ENCODE measurements around the gene GAS2L1. TPM values are rescaled to one million over a fixed set of nuclear protein-coding genes. Genes with fewer than 3 reads are reported as not detected.
A peak's percentile ranks its signal among the peaks of the same experiment; 100 is the strongest.
"Not testable (repeated sequence)": the region's sequence is repeated elsewhere in the genome, so short reads cannot be mapped to it uniquely, and the experiment has no call there.

The GAS2L1 gene
- polyA plus RNA-seq, 6 donors from 2014 or later, result 0.39 to 1.2 (median 1.0) TPM; not detected in 1

GRCh38 chr22:29348956-29349355 lies 42.5 kb downstream of the GAS2L1 start:
- Mint-ChIP-seq H3K4me3 (no peak overlapping the region), H3K4me1 (peaks cover 0 to 10% (median 4%) of the 10 kb centered on the region in 3 donors), H3K27ac (peak overlapping the region in 5 of 6 donors; percentile 23 to 67 (median 37)), H3K9me3 (no peaks in the 10 kb centered on the region), H3K36me3 (peaks cover 26 to 31% of the 10 kb centered on the region in 2 donors), H3K27me3 (no peaks in the 10 kb centered on the region)
- no peak for ATAC-seq (ENCODE audit: low read depth in 2 of 2)
- DNase-seq, result no peak

- Mint-ChIP-seq H3K4me1 (peaks cover 4 to 10% (median 6%) of the 10 kb centered on the region in 3 donors), H3K36me3 (peaks cover 26 to 38% of the 10 kb centered on the region in 2 donors), H3K9me3 (no peaks in the 10 kb centered on the region), H3K27ac (peak overlapping the region in 2 of 6 donors; percentile 54 to 59), H3K27me3 (no peaks in the 10 kb centered on the region), H3K4me3 (no peak overlapping the region)
- ATAC-seq (ENCODE audit: low read depth in 2 of 2) (no peak), DNase-seq (no peak)
Measured at GRCh38 chr22:29351042-29351441, 44.6 kb downstream of the GAS2L1 start.

GRCh38 chr22:29351891-29352290 lies 45.4 kb downstream of the GAS2L1 start:
- H3K9me3 Mint-ChIP-seq, result no peaks in the 10 kb centered on the region
- peaks cover 26 to 37% of the 10 kb centered on the region in 2 donors for H3K36me3 Mint-ChIP-seq
- DNase-seq (no peak), ATAC-seq (ENCODE audit: low read depth in 2 of 2) (no peak)
- peak overlapping the region in 1 of 6 donors; percentile 24 for H3K27ac Mint-ChIP-seq
- peaks cover 4 to 10% (median 6%) of the 10 kb centered on the region in 3 donors for H3K4me1 Mint-ChIP-seq
- H3K4me3 Mint-ChIP-seq, result no peak overlapping the region
- no peaks in the 10 kb centered on the region for H3K27me3 Mint-ChIP-seq

DNA sequence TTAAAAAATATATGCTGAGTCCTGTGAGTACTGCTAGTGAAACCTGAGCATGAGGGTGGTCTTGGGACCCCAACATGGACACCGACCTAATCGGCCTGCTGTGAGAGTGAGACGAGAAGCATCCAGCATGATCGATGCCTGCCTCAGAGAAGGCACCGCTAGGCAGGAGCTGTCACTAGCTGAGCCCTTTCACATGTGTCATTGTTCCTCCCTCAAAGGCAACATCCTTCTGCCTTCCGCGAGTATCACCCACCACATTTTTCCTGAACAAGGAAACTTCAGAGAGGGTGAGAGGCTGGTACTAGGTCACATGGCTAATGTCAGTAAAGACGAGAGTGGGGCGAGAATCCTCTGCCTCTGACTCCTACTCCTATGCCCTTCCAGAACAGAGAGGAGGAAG lies 46.3 kb downstream of the GAS2L1 start:
- H3K27ac Mint-ChIP-seq, result no peak overlapping the region
- H3K4me1 Mint-ChIP-seq, result peaks cover 4 to 7% (median 6%) of the 10 kb centered on the region in 3 donors
- no peak overlapping the region for H3K4me3 Mint-ChIP-seq
- DNase-seq, result no peak
- no peaks in the 10 kb centered on the region for H3K27me3 Mint-ChIP-seq
- peaks cover 19 to 28% of the 10 kb centered on the region in 2 donors for H3K36me3 Mint-ChIP-seq
- no peak for ATAC-seq (ENCODE audit: low read depth in 2 of 2)
- H3K9me3 Mint-ChIP-seq, result no peaks in the 10 kb centered on the region

DNA sequence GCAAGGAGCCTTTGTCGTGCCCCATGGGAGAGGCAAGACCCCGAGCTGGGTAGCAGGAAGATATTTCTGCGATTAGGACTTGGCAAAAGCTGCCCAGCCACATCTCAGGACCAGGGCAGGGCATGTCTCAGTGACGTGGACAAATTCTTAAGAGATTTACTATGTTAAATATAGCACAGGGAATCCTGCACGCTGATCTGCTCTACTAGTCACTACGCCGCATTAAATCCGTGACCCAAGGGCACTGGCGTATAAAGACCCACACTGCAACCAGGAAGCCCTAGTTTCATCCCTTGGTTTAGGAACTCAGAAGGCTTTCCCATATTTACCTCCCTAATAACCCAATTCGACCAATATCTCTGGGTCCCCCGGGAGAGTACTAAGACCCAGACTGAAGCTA lies 46.8 kb downstream of the GAS2L1 start:
- ATAC-seq (ENCODE audit: low read depth in 2 of 2), result no peak
- H3K9me3 Mint-ChIP-seq, result no peaks in the 10 kb centered on the region
- H3K4me3 Mint-ChIP-seq, result no peak overlapping the region
- H3K27me3 Mint-ChIP-seq, result no peaks in the 10 kb centered on the region
- peaks cover 18 to 25% of the 10 kb centered on the region in 2 donors for H3K36me3 Mint-ChIP-seq
- DNase-seq, result no peak
- no peak overlapping the region for H3K27ac Mint-ChIP-seq
- peaks cover 4 to 8% (median 6%) of the 10 kb centered on the region in 3 donors for H3K4me1 Mint-ChIP-seq

DNA sequence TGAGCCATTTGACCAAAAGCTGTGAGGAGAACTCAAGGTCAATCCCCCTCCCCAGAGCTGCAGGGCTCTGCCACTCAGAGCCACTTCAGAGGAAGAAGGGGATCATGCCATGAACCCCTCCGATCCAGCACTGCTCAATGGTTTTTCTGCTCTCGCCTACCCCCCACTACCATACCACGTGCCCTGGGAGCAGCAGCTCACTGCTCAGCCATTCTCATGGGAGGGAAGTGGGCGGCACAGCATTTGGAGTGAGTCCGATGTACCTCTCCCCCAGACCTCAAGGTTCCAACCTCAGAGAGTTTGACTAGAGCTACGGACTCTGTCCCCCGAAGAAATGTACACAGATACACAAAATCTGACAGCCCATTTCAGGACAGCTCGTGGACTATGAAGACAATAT lies 47.4 kb downstream of the GAS2L1 start:
- Mint-ChIP-seq H3K27me3 (no peaks in the 10 kb centered on the region), H3K4me3 (no peak overlapping the region), H3K36me3 (peaks cover 13 to 24% of the 10 kb centered on the region in 2 donors), H3K27ac (peak overlapping the region in 2 of 6 donors; percentile 34 to 83), H3K4me1 (peaks cover 4 to 8% (median 6%) of the 10 kb centered on the region in 3 donors), H3K9me3 (no peaks in the 10 kb centered on the region)
- DNase-seq (no peak), ATAC-seq (ENCODE audit: low read depth in 2 of 2) (no peak)

DNA sequence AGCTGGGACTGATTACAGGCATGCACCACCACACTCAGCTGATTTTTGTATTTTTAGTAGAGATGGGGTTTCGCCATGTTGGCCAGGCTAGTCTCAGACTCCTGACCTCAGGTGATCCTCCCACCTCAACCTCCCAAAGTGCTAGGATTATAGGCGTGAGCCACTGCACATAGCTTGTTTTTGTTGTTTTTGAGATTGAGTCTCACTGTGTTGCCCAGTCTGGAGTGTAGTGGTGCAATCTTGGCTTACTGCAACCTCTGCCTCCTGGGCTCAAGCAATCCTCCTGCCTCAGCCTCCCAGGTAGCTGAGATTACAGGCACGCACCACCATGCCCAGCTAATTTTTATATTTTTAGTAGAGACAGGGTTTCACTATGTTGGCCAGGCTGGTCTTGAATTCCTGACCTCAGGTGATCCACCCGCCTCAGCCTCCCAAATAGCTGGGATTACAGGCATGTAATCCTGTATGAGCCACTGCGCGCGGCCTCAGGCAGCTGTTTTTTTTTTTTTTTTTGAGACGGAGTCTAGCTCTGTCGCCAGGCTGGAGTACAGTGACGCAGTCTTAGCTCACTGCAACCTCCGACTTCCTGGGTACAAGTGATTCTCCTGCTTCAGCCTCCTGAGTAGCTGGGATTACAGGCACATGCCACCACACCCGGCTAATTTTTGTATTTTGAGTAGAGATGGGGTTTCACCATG lies 50.9 kb downstream of the GAS2L1 start:
- not testable (repeated sequence) for H3K4me3 Mint-ChIP-seq; H3K27me3 Mint-ChIP-seq; ATAC-seq (ENCODE audit: low read depth in 2 of 2); H3K9me3 Mint-ChIP-seq; DNase-seq
- H3K27ac Mint-ChIP-seq, result peak overlapping the region in 1 of 6 donors; percentile 65
- peaks cover 11 to 22% (median 14%) of the 10 kb centered on the region in 3 donors for H3K4me1 Mint-ChIP-seq
- peaks cover 10 to 12% of the 10 kb centered on the region in 2 donors for H3K36me3 Mint-ChIP-seq

DNA sequence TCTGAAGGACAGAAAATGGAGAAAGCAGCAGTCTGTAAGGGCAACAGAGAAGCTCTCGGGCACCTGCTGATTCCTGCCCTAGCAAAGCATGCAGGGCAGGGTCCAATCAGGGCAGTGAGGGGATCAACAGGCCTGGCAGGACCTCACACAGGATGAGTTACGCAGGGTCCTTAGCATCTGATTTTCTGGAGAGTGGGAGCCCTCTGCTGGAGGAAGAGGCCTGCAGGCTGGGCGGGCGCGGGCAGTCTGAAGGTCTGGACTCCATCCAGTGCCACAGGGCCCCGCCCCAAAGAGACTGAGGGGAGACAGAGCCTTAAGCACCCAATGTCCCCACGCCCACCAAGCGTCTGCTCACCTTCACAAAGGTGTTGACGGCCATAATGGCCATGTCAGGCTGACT lies 53.0 kb downstream of the GAS2L1 start:
- ATAC-seq (ENCODE audit: low read depth in 2 of 2) (no peak), DNase-seq (no peak)
- Mint-ChIP-seq H3K36me3 (peaks cover 10 to 11% of the 10 kb centered on the region in 2 donors), H3K9me3 (no peaks in the 10 kb centered on the region), H3K4me3 (no peak overlapping the region), H3K27ac (peak overlapping the region in 3 of 6 donors; percentile 68 to 84 (median 81)), H3K27me3 (no peaks in the 10 kb centered on the region), H3K4me1 (peaks cover 18 to 41% (median 20%) of the 10 kb centered on the region in 3 donors)

Other genes with a start within 250 kb of the GAS2L1 start
- gene C22orf31, start 244.8 kb upstream of the GAS2L1 start, polyA plus RNA-seq (ENCODE audit: low read depth in 6 of 6), result not detected
- gene KREMEN1, start 233.6 kb upstream of the GAS2L1 start, polyA plus RNA-seq (ENCODE audit: low read depth in 6 of 6), result under 1 TPM in 2 of 6 donors, not detected in 4; 0.12 to 0.20 TPM
- gene EMID1, start 100.8 kb upstream of the GAS2L1 start, polyA plus RNA-seq (ENCODE audit: low read depth in 6 of 6), result not detected
- gene RHBDD3, start 38.7 kb upstream of the GAS2L1 start, polyA plus RNA-seq (ENCODE audit: low read depth in 6 of 6), result 1 to 10 TPM in 4 of 6 donors, under 1 TPM in 1, not detected in 1; 0.72 to 4.2 (median 2.9) TPM
- 100 to 1,000 TPM; 175 to 252 (median 194) TPM for gene EWSR1, start 38.4 kb upstream of the GAS2L1 start, polyA plus RNA-seq (ENCODE audit: low read depth in 6 of 6)
- not detected for gene RASL10A, start 9.0 kb downstream of the GAS2L1 start, polyA plus RNA-seq (ENCODE audit: low read depth in 6 of 6)
- 10 to 100 TPM; 27.4 to 72.0 (median 42.5) TPM for gene AP1B1, start 81.9 kb downstream of the GAS2L1 start, polyA plus RNA-seq (ENCODE audit: low read depth in 6 of 6)
- not detected for gene RFPL1, start 131.9 kb downstream of the GAS2L1 start, polyA plus RNA-seq (ENCODE audit: low read depth in 6 of 6)
- gene NEFH, start 173.6 kb downstream of the GAS2L1 start, polyA plus RNA-seq (ENCODE audit: low read depth in 6 of 6), result under 1 TPM in 1 of 6 donors, not detected in 5; 0.09 TPM
- gene THOC5, start 247.1 kb downstream of the GAS2L1 start, polyA plus RNA-seq (ENCODE audit: low read depth in 6 of 6), result 10 to 100 TPM; 18.8 to 30.1 (median 22.7) TPM